B cell (primary cell): Measurements from ENCODE around the gene CALN1. TPM values are rescaled to one million over a fixed set of nuclear protein-coding genes. Genes with fewer than 3 reads are reported as not detected.

Experiments used
- ATAC-seq: fragments of 200-7000 bp; cut with Tn5 transposase; one replicate; pipeline ENCODE4 v1.10.0; 2021; ENCODE audit warnings: low read depth, mild to moderate bottlenecking, moderate number of reproducible peaks, moderate library complexity
- CTCF ChIA-PET: fragments of 350-600 bp; sonication (Branson Sonifier 250); formaldehyde crosslinking; loops from one replicate; lab custom pipeline; 2021; ENCODE audit warnings: antibody characterized with exemption, inconsistent platforms; lab: Charles Lee
- POLR2A ChIA-PET: fragments of 350-600 bp; sonication (Branson Sonifier 250); formaldehyde crosslinking; loops from one replicate; lab custom pipeline; 2021; ENCODE audit warnings: antibody characterized with exemption; lab: Charles Lee
- DNase-seq: peaks from one replicate; pipeline ENCODE4 v3.0.0; 2013
- H2AFZ ChIP-seq: 2 replicates; pipeline ENCODE4 v1.6.1; 2012; ENCODE audit warnings: mild to moderate bottlenecking, low read depth, low read length; ENCODE audit not compliant: insufficient read depth, poor library complexity, severe bottlenecking
- H3K27ac ChIP-seq, 2 donors: 1 replicate in 1 of 2; 2 replicates in 1 of 2; pipeline ENCODE4 v1.5.1; 2012 to 2013; ENCODE audit warnings: low read length in 2 of 2, mild to moderate bottlenecking in 2 of 2, moderate library complexity in 1 of 2
- H3K27me3 ChIP-seq, 4 experiments: fragments of 200-600 bp in 1 of 4; sonication (generic) in 1 of 4; replicated peaks in 1 of 4; 1 replicate in 2 of 4; 2 replicates in 2 of 4; pipeline versions ENCODE4 v1.6.1 to v1.7.0; 2013 to 2016; ENCODE audit warnings: low read length in 3 of 4, mild to moderate bottlenecking in 2 of 4, mixed read lengths in 1 of 4, moderate library complexity in 1 of 4; ENCODE audit not compliant: insufficient read depth in 4 of 4, control insufficient read depth in 3 of 4; ENCODE audit errors: control extremely low read depth in 1 of 4
- H3K36me3 ChIP-seq, 2 experiments: replicated peaks in 1 of 2; 1 replicate in 1 of 2; 2 replicates in 1 of 2; pipeline versions ENCODE4 v1.6.1 to v1.7.1; 2013; ENCODE audit warnings: low read length in 1 of 2; ENCODE audit not compliant: insufficient read depth in 2 of 2, control insufficient read depth in 1 of 2; ENCODE audit errors: control extremely low read depth in 1 of 2, extremely low read depth in 1 of 2
- H3K4me1 ChIP-seq, 2 donors: fragments of 200-600 bp in 1 of 2; sonication (generic) in 1 of 2; 1 replicate in 1 of 2; 2 replicates in 1 of 2; pipeline versions ENCODE4 v1.5.1 to v1.6.1; 2013 to 2017; ENCODE audit warnings: low read length in 2 of 2; ENCODE audit not compliant: control insufficient read depth in 2 of 2, insufficient read depth in 2 of 2
- H3K4me2 ChIP-seq: replicated peaks from 2 replicates; pipeline ENCODE3; 2012; ENCODE audit warnings: mild to moderate bottlenecking, low read depth, low read length; ENCODE audit not compliant: poor library complexity, severe bottlenecking
- H3K4me3 ChIP-seq, 5 experiments: fragments of 200-600 bp in 1 of 5; sonication (generic) in 1 of 5; 1 replicate in 3 of 5; 2 replicates in 2 of 5; pipeline versions ENCODE4 v1.5.1 to v1.7.0; 2011 to 2016; ENCODE audit warnings: low read length in 4 of 5, mild to moderate bottlenecking in 4 of 5, low read depth in 2 of 5, control low read depth in 1 of 5, moderate library complexity in 1 of 5; ENCODE audit not compliant: insufficient read depth in 1 of 5; ENCODE audit errors: control extremely low read depth in 1 of 5, extremely low read depth in 1 of 5
- H3K79me2 ChIP-seq: fragments of 200-600 bp; sonication (generic); one replicate; pipeline ENCODE4 v1.6.0; 2016; ENCODE audit warnings: low read length; ENCODE audit not compliant: control insufficient read depth, insufficient read depth
- H3K9ac ChIP-seq: fragments of 200-600 bp; sonication (generic); 2 replicates; pipeline ENCODE4 v1.6.1; 2017; ENCODE audit warnings: mild to moderate bottlenecking, low read length, moderate library complexity
- H3K9me3 ChIP-seq, 3 donors: one replicate each; pipeline versions ENCODE4 v1.6.1 to v1.7.1; 2013; ENCODE audit warnings: low read length in 2 of 3; ENCODE audit not compliant: control insufficient read depth in 2 of 3, insufficient read depth in 1 of 3; ENCODE audit errors: control extremely low read depth in 1 of 3
- H4K20me1 ChIP-seq: 2 replicates; pipeline ENCODE4 v1.6.0; 2012; ENCODE audit warnings: mild to moderate bottlenecking, low read length; ENCODE audit not compliant: insufficient read depth, control insufficient read depth, poor library complexity, severe bottlenecking
- H3K27ac Mint-ChIP-seq: one replicate; pipeline ENCODE4 v1.8.0; 2021; ENCODE audit warnings: mixed read lengths
- H3K27me3 Mint-ChIP-seq: one replicate; pipeline ENCODE4 v1.8.0; 2021; ENCODE audit warnings: mixed read lengths
- H3K4me1 Mint-ChIP-seq: one replicate; pipeline ENCODE4 v1.8.0; 2021; ENCODE audit warnings: mixed read lengths
- H3K4me3 Mint-ChIP-seq: one replicate; pipeline ENCODE4 v1.8.0; 2021; ENCODE audit warnings: mixed read lengths
- H3K9me3 Mint-ChIP-seq: one replicate; pipeline ENCODE4 v1.8.0; 2022; ENCODE audit warnings: mixed read lengths; ENCODE audit not compliant: insufficient read depth
- CTCF ChIP-seq: fragments of 200-600 bp; IDR thresholded peaks from one replicate; pipeline ENCODE4 v1.8.0; 2022; ENCODE audit warnings: antibody characterized with exemption, mild to moderate bottlenecking
- EZH2 ChIP-seq: IDR thresholded peaks from 2 replicates; pipeline ENCODE4 v1.6.1; 2012; ENCODE audit warnings: borderline replicate concordance, low read depth, mild to moderate bottlenecking, moderate library complexity, low read length; ENCODE audit not compliant: insufficient read depth, poor library complexity, severe bottlenecking
- WGBS: methylation state at CpG from one replicate; pipeline ENCODE4 v1.1.5; 2013; ENCODE audit warnings: missing lambda C conversion rate; ENCODE audit not compliant: insufficient coverage; 5-methylcytosine and 5-hydroxymethylcytosine counted together
- intact Hi-C: fragments of 100-400 bp; cut with micrococcal nuclease; formaldehyde crosslinking; loops from one replicate; pipeline ENCODE4 v1.10.0; 2022
- polyA plus RNA-seq: library from polyadenylated mRNA; depleted of rRNA; stranded (reverse); fragments of >200 nt; gene quantifications from 2 replicates; pipeline ENCODE4 v1.2.3, GENCODE V29; 2012
- total RNA-seq, 2 donors: library from RNA; stranded (reverse); fragments of 120-200 nt in 1 of 2; gene quantifications; 1 replicate in 1 of 2; 2 replicates in 1 of 2; pipeline versions ENCODE4 v1.2.3 to v1.2.4, GENCODE V29; 2013 to 2022

Gene CALN1
- total and polyA plus RNA-seq, 2 donors (not counting 1 experiment from before 2014, with no cell fraction given): not detected

GRCh38 chr7:72403458-72404076 lies 8.6 kb downstream of the CALN1 start:
- no peak overlapping the region for H3K4me2 ChIP-seq
- ChIA-PET CTCF (no interaction called here), POLR2A (no interaction called here)
- peaks cover 0 to 12% (median 0%) of the 10 kb centered on the region in 3 donors for H3K9me3 ChIP-seq
- ATAC-seq: no peak
- no peaks in the 10 kb centered on the region for H3K79me2 ChIP-seq
- DNase-seq: no peak
- no peaks in the 10 kb centered on the region for H3K36me3 ChIP-seq
- no peak overlapping the region for H3K9ac ChIP-seq
- H3K4me1 ChIP-seq: no peaks in the 10 kb centered on the region
- Mint-ChIP-seq H3K27ac (no peak overlapping the region), H3K27me3 (peaks cover 29% of the 10 kb centered on the region), H3K4me1 (no peaks in the 10 kb centered on the region), H3K4me3 (no peak overlapping the region), H3K9me3 (no peaks in the 10 kb centered on the region)
- intact Hi-C loops: no loop called here
- peaks cover 0 to 10% (median 0%) of the 10 kb centered on the region in 4 experiments for H3K27me3 ChIP-seq
- no peak for TF ChIP-seq CTCF
- TF ChIP-seq EZH2: no peak
- H4K20me1 ChIP-seq: no peaks in the 10 kb centered on the region
- no peak overlapping the region for H3K27ac ChIP-seq
- H3K4me3 ChIP-seq: no peak overlapping the region
- no peak overlapping the region for H2AFZ ChIP-seq
- 33% methylated on average over 4 of the region's 9 CpGs for WGBS

DNA sequence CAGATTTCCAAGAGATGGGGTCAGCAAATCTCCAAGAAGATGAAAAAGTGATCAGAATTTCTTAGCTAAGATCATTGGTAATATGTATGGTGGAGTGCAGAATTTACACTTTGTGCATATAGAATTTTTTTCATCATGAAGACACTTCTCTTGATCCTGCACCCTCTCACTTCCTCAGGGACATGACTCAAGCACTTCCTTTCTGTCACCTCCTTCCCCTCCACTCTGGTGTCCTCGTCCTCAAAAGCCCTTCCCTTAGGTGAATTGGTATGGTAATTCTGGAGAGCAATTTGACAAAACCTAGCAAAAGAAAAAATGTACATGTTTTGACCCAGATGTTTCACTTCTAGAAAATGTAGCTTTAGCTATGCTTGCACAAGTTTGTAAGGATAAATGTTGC lies 18.1 kb downstream of the CALN1 start:
- no peaks in the 10 kb centered on the region for H3K4me1 Mint-ChIP-seq

More for the DNA sequence above, 18.1 kb downstream of the CALN1 start:
- Mint-ChIP-seq H3K4me3 (no peak overlapping the region), H3K27me3 (no peaks in the 10 kb centered on the region), H3K9me3 (peaks cover 5% of the 10 kb centered on the region), H3K27ac (no peak overlapping the region)
- no peak for TF ChIP-seq CTCF
- TF ChIP-seq EZH2: no peak
- Histone ChIP-seq H3K4me1 (no peaks in the 10 kb centered on the region), H3K9me3 (peaks cover 0 to 8% (median 0%) of the 10 kb centered on the region in 3 donors), H3K9ac (no peak overlapping the region), H4K20me1 (no peaks in the 10 kb centered on the region), H2AFZ (no peak overlapping the region), H3K79me2 (no peaks in the 10 kb centered on the region), H3K36me3 (no peaks in the 10 kb centered on the region), H3K4me2 (no peak overlapping the region), H3K27ac (no peak overlapping the region), H3K27me3 (no peaks in the 10 kb centered on the region), H3K4me3 (no peak overlapping the region)
- ChIA-PET CTCF (no interaction called here), POLR2A (no interaction called here)
- ATAC-seq (no peak), DNase-seq (no peak)
- intact Hi-C loops: no loop called here
- WGBS: no CpG with 5 or more reads among the region's 1 CpG
